HG02642 (cell line): ENCODE results near the gene PRCD.
"Not testable (repeated sequence)": the region's sequence is repeated elsewhere in the genome, so short reads cannot be mapped to it uniquely, and the experiment has no call there.

Experiments used
- ATAC-seq: cut with Tn5 transposase; IDR thresholded peaks from one replicate; pipeline ENCODE4 v1.9.1; 2021; ENCODE audit warnings: mild to moderate bottlenecking; ENCODE audit not compliant: unreplicated experiment, poor library complexity

PRCD gene

GRCh38 chr17:76502341-76503211 lies 37.3 kb upstream of the PRCD start:
- no peak for ATAC-seq

DNA sequence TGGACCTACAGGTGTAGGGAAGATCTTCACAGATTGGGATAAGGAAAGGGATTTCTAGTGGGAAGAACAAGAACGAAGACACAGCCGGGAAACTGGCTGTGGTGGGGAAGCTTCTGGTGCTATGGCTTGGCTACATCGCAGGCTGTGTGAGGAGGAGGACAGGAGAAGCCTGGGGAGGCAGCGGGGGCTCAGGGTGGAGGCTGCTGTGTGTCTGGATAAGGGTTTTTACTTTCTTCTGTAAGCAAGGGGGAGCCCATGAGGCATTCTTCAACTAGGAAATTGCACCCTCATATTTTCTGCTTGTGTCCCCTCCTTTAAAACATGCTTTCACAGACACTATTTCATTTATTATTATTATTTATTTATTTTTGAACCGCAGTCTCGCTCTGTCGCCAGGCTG lies 35.7 kb upstream of the PRCD start:
- no peak for ATAC-seq

GRCh38 chr17:76506408-76507345 lies 33.2 kb upstream of the PRCD start:
- ATAC-seq, result peak; percentile 55

- not testable (repeated sequence) for ATAC-seq
Measured at GRCh38 chr17:76508472-76509063, 31.3 kb upstream of the PRCD start.

DNA sequence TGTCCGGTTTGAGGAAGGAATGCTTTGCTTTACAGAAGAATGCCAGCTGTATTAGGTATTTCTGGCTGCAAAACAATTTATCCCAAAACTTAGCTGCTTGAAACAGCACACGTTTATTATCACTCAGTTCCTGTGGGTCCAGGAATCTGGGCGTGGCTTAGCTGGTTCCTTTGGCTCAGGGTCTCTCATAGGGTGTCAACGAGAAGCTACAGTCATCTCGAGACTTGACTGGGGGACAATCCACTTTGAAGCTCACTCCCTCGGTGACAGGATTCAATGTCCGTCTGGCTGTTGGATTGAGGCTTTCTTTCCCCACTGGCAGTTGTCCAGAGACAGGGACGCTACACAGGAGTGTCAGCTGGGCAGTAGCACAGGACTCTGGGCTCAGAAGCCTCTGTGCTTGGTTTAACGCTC lies 29.0 kb upstream of the PRCD start:
- no peak for ATAC-seq

DNA sequence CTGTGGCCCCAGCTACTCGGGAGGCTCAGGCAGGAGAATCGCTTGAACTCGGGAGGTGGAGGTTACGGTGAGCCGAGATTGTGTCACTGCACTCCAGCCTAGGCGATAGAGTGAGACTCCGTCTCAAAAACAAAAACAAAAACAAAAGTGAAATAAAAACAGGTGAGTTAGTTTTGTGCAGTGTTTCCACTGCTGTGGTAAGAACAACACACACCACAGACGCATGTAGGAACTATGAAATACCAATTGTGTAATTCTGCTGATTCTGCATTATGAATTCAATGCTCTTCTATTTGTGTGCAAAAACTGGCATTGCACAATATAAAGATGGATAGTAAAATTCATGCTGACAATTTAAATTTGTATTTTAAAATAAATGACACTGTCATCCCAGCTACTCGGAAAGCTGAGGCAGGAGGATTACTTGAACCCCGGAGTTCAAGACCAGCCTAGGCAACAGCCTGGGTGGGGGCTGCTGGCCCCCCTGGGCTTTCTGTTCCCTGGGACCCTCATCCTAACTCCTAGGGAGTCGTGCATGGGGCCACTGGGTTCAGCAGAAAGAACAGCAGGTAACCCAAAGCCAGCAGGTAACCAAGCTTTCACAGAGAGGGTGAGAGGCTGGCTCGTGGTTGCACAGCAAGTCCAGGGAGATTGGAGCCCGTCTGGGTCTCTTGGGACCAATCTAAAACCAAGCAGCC lies 28.0 kb upstream of the PRCD start:
- ATAC-seq, result no peak

GRCh38 chr17:76512366-76513305 lies 27.2 kb upstream of the PRCD start:
- no peak for ATAC-seq

GRCh38 chr17:76513306-76513692 lies 26.5 kb upstream of the PRCD start:
- ATAC-seq, result no peak

GRCh38 chr17:76514355-76514754 lies 25.5 kb upstream of the PRCD start:
- ATAC-seq, result not testable (repeated sequence)

GRCh38 chr17:76515274-76515949 lies 24.4 kb upstream of the PRCD start:
- ATAC-seq, result peak; percentile 49

DNA sequence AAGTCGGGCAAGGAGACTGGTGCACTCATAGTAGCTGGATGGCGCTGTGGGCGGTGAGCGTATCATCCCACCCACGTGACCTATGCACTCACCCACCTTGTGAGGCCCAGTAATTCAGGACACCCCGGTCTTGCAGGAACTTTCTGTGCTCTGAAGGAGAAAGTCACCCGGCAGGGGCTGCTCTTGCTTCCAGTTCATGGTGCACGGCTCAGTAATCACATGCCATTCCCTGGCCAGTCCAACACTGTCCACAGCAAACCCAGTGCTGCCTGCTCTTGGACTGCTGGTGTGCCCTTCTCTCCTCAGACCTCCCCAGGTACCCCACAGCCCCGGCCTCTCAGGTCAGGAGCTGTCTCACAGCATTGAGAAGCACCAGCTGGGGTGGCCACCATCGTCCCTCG lies 22.2 kb upstream of the PRCD start:
- no peak for ATAC-seq

GRCh38 chr17:76519048-76519966 lies 20.5 kb upstream of the PRCD start:
- no peak for ATAC-seq

DNA sequence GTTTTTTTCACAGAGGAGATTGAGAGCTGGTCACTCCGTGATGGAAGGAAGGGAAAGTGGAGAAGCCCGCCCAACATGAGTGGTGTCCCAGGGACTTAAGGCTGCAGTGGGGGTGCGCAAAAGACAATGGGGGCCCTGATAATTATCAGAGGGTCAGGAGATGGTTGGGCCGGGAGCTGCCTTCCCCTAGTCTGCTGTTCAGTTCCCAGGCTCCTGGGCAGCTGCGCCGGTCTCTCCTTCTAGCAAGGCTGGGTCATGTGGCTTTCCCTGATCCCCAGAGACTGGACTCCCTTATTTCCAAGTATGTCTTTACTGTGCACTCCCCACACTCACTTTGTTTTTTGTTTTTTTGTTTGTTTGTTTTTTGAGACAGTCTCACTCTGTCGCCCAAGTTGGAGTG lies 18.6 kb upstream of the PRCD start:
- ATAC-seq, result no peak

DNA sequence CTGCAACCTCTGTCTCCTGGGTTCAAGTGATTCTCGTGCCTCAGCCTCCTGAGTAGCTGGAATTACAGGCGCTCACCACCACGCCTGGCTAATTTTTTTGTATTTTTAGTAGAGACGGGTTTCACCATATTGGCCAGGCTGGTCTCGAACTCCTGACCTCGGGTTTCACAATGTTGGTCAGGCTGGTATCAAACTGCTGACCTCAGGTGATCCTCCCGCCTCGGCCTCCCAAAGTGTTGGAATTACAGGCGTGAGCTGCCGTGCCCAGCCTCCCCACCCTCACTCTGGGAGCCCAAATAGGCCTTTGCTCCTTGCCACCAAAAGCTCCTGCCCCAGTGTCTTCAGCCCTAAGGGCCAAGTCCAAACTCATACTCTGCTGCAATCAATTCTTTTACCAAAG lies 18.2 kb upstream of the PRCD start:
- ATAC-seq, result not testable (repeated sequence)

- ATAC-seq, result peak; percentile 63
Measured at GRCh38 chr17:76523084-76524037, 16.5 kb upstream of the PRCD start.
